K562 (cell line): ENCODE data around the gene PEPD.

ENCODE experiments used
- ATF7 ChIP-seq: fragments of 450-650 bp; IDR thresholded peaks from 2 replicates; pipeline ENCODE4 v1.7.1; 2014; ENCODE audit warnings: mild to moderate bottlenecking, moderate library complexity
- JUNB ChIP-seq: fragments of 450-650 bp; formaldehyde crosslinking; conservative IDR thresholded peaks from 2 replicates; pipeline ENCODE4 v1.4.0; 2020; ENCODE audit warnings: mild to moderate bottlenecking
- POLR2AphosphoS5 ChIP-seq: IDR thresholded peaks from 2 replicates; pipeline ENCODE4 v1.6.1; 2011; ENCODE audit warnings: mild to moderate bottlenecking, low read depth, low read length, moderate library complexity; ENCODE audit not compliant: control insufficient read depth, insufficient read depth
- TEAD4 ChIP-seq, 2 experiments: sonication (generic) in 1 of 2; formaldehyde crosslinking in 1 of 2; IDR thresholded peaks; 2 replicates each; pipeline versions ENCODE4 v1.6.1 to v1.8.0; 2012 to 2022; ENCODE audit warnings: borderline replicate concordance in 1 of 2, inconsistent platforms in 1 of 2, low read length in 1 of 2, mild to moderate bottlenecking in 1 of 2, missing genetic modification reagents in 1 of 2
- YY1 ChIP-seq, 3 experiments: IDR thresholded peaks; 2 replicates each; pipeline ENCODE4 v1.6.1; 2011; ENCODE audit warnings: low read length in 2 of 3, mild to moderate bottlenecking in 2 of 3, moderate library complexity in 2 of 3, borderline replicate concordance in 1 of 3, control low read depth in 1 of 3, low read depth in 1 of 3; ENCODE audit not compliant: insufficient read depth in 3 of 3, insufficient replicate concordance in 2 of 3, control insufficient read depth in 1 of 3, insufficient read length in 1 of 3; ENCODE audit errors: extremely low read depth in 1 of 3
- TF ChIP-seq, protein P1 (sequence below): fragments of 250-450 bp; sonication (Bioruptor Pico); IDR thresholded peaks from 2 replicates; pipeline ENCODE4 v1.5.0; 2021
- TF ChIP-seq, protein P2 (sequence below), 3 experiments: IDR thresholded peaks in 2 of 3; conservative IDR thresholded peaks in 1 of 3; 2 replicates each; pipeline ENCODE4 v1.5.1; 2011 to 2012; ENCODE audit warnings: low read length in 3 of 3, mild to moderate bottlenecking in 3 of 3, control low read depth in 2 of 3, improper control_type of control experiment in 1 of 3, inconsistent platforms in 1 of 3, low read depth in 1 of 3, mixed read lengths in 1 of 3, moderate library complexity in 1 of 3; ENCODE audit not compliant: insufficient read depth in 2 of 3
- TF ChIP-seq, protein P3 (sequence below): sonication (generic); formaldehyde crosslinking; IDR thresholded peaks from 2 replicates; pipeline ENCODE4 v1.8.0; 2022; ENCODE audit warnings: mild to moderate bottlenecking, missing genetic modification reagents
- TF ChIP-seq, protein P4 (sequence below): IDR thresholded peaks from 2 replicates; pipeline ENCODE4 v1.6.1; 2014; ENCODE audit warnings: antibody characterized with exemption

DNA sequence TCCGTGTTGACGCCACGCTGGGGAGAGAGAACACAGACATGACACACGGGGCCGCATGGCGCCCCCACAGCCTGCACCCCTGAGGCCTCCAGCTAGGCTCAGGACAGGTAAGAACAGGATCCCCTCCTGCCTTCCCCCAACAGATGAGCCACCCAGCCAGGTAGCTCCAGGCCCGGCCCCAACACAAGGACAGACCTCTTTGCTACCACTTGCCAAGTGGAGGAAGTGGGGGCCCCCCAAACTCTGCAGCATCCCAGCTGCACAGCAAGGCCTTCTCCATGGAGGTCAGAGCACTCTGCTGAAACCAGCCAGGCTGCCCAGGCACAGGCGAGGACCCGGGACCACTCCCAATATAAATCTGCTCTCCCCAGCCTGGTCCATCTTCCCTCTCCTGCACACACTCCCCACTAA, 31.5 kb downstream of the PEPD start:
- TF ChIP-seq JUNB (CRISPR knock-in tag) (no peak), TEAD4 (IDR thresholded peaks at IDR 0.05; ENCODE audit: low read length) (no peak), TEAD4 (CRISPR knock-in tag; IDR thresholded peaks at IDR 0.05; ENCODE audit: borderline replicate concordance) (no peak), YY1 (IDR thresholded peaks at IDR 0.05; ENCODE audit: borderline replicate concordance in 1 of 3, control insufficient read depth in 1 of 3, extremely low read depth in 1 of 3, insufficient read depth in 3 of 3, insufficient read length in 1 of 3, insufficient replicate concordance in 2 of 3, low read depth in 1 of 3, low read length in 2 of 3) (no peak), ATF7 (no peak), POLR2AphosphoS5 (no peak)
- TF ChIP-seq, protein P1, sequence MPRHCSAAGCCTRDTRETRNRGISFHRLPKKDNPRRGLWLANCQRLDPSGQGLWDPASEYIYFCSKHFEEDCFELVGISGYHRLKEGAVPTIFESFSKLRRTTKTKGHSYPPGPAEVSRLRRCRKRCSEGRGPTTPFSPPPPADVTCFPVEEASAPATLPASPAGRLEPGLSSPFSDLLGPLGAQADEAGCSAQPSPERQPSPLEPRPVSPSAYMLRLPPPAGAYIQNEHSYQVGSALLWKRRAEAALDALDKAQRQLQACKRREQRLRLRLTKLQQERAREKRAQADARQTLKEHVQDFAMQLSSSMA, result no peak
- TF ChIP-seq, protein P2, sequence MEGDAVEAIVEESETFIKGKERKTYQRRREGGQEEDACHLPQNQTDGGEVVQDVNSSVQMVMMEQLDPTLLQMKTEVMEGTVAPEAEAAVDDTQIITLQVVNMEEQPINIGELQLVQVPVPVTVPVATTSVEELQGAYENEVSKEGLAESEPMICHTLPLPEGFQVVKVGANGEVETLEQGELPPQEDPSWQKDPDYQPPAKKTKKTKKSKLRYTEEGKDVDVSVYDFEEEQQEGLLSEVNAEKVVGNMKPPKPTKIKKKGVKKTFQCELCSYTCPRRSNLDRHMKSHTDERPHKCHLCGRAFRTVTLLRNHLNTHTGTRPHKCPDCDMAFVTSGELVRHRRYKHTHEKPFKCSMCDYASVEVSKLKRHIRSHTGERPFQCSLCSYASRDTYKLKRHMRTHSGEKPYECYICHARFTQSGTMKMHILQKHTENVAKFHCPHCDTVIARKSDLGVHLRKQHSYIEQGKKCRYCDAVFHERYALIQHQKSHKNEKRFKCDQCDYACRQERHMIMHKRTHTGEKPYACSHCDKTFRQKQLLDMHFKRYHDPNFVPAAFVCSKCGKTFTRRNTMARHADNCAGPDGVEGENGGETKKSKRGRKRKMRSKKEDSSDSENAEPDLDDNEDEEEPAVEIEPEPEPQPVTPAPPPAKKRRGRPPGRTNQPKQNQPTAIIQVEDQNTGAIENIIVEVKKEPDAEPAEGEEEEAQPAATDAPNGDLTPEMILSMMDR (IDR thresholded peaks at IDR 0.05 in 2 of 3, conservative IDR thresholded peaks at IDR 0.05 in 1 of 3; ENCODE audit: insufficient read depth in 2 of 3, low read depth in 1 of 3, low read length in 3 of 3), result no peak
- TF ChIP-seq, protein P3, sequence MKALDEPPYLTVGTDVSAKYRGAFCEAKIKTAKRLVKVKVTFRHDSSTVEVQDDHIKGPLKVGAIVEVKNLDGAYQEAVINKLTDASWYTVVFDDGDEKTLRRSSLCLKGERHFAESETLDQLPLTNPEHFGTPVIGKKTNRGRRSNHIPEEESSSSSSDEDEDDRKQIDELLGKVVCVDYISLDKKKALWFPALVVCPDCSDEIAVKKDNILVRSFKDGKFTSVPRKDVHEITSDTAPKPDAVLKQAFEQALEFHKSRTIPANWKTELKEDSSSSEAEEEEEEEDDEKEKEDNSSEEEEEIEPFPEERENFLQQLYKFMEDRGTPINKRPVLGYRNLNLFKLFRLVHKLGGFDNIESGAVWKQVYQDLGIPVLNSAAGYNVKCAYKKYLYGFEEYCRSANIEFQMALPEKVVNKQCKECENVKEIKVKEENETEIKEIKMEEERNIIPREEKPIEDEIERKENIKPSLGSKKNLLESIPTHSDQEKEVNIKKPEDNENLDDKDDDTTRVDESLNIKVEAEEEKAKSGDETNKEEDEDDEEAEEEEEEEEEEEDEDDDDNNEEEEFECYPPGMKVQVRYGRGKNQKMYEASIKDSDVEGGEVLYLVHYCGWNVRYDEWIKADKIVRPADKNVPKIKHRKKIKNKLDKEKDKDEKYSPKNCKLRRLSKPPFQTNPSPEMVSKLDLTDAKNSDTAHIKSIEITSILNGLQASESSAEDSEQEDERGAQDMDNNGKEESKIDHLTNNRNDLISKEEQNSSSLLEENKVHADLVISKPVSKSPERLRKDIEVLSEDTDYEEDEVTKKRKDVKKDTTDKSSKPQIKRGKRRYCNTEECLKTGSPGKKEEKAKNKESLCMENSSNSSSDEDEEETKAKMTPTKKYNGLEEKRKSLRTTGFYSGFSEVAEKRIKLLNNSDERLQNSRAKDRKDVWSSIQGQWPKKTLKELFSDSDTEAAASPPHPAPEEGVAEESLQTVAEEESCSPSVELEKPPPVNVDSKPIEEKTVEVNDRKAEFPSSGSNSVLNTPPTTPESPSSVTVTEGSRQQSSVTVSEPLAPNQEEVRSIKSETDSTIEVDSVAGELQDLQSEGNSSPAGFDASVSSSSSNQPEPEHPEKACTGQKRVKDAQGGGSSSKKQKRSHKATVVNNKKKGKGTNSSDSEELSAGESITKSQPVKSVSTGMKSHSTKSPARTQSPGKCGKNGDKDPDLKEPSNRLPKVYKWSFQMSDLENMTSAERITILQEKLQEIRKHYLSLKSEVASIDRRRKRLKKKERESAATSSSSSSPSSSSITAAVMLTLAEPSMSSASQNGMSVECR, result no peak
- TF ChIP-seq, protein P4, sequence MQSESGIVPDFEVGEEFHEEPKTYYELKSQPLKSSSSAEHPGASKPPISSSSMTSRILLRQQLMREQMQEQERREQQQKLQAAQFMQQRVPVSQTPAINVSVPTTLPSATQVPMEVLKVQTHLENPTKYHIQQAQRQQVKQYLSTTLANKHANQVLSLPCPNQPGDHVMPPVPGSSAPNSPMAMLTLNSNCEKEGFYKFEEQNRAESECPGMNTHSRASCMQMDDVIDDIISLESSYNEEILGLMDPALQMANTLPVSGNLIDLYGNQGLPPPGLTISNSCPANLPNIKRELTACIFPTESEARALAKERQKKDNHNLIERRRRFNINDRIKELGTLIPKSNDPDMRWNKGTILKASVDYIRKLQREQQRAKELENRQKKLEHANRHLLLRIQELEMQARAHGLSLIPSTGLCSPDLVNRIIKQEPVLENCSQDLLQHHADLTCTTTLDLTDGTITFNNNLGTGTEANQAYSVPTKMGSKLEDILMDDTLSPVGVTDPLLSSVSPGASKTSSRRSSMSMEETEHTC, result no peak
